ENCODE data around the gene DNAH2.

Gene DNAH2

GRCh38 chr17:7851438-7852261 is 134.1 kb downstream of the DNAH2 start:
- peak; percentile 92 for TF ChIP-seq CTCF (IDR thresholded peaks at IDR 0.05; ENCODE audit: extremely low read depth, missing control alignments)
- peak; percentile 94 for DNase-seq (ENCODE audit: low spot score)

GRCh38 chr17:7852262-7852670 is 134.7 kb downstream of the DNAH2 start:
- TF ChIP-seq CTCF (IDR thresholded peaks at IDR 0.05; ENCODE audit: extremely low read depth, missing control alignments) = no peak
- no peak for DNase-seq (ENCODE audit: low spot score)

GRCh38 chr17:7852919-7853690 is 135.6 kb downstream of the DNAH2 start:
- TF ChIP-seq CTCF (IDR thresholded peaks at IDR 0.05; ENCODE audit: extremely low read depth, missing control alignments) = no peak
- no peak for DNase-seq (ENCODE audit: low spot score)

- TF ChIP-seq CTCF (IDR thresholded peaks at IDR 0.05; ENCODE audit: extremely low read depth, missing control alignments) = no peak
- no peak for DNase-seq (ENCODE audit: low spot score)
Measured at GRCh38 chr17:7853691-7854038, 136.1 kb downstream of the DNAH2 start.

- no peak for TF ChIP-seq CTCF (IDR thresholded peaks at IDR 0.05; ENCODE audit: extremely low read depth, missing control alignments)
- no peak for DNase-seq (ENCODE audit: low spot score)
Measured at GRCh38 chr17:7854078-7854777, 136.7 kb downstream of the DNAH2 start.

- TF ChIP-seq CTCF (IDR thresholded peaks at IDR 0.05; ENCODE audit: extremely low read depth, missing control alignments) = no peak
- no peak for DNase-seq (ENCODE audit: low spot score)
Measured at GRCh38 chr17:7854851-7855659, 137.5 kb downstream of the DNAH2 start, which contains the start of gene TMEM88. TSS of gene TMEM88 (plus strand) at chr17:7855066. CDS start at chr17:7855075, 9 bp downstream.

Measured in GM20000 (cell line).